H1 (cell line): ENCODE data around the gene C9. TPM values are rescaled to one million over a fixed set of nuclear protein-coding genes. Genes with fewer than 3 reads are reported as not detected.

Experiments
- CEBPB ChIP-seq: IDR thresholded peaks from 2 replicates; pipeline ENCODE4 v1.6.1; 2012; ENCODE audit warnings: low read depth, low read length
- CHD7 ChIP-seq: fragments of 300-600 bp; sonication (generic); IDR thresholded peaks from 2 replicates; pipeline ENCODE4 v1.7.1; 2012; ENCODE audit warnings: low read length, moderate library complexity, mild to moderate bottlenecking, inconsistent platforms; ENCODE audit not compliant: insufficient replicate concordance
- CREB1 ChIP-seq: IDR thresholded peaks from 2 replicates; pipeline ENCODE4 v1.6.1; 2012; ENCODE audit warnings: inconsistent platforms
- E2F6 ChIP-seq: IDR thresholded peaks from 2 replicates; pipeline ENCODE4 v1.6.1; 2012; ENCODE audit warnings: inconsistent platforms
- EGR1 ChIP-seq: IDR thresholded peaks from 2 replicates; pipeline ENCODE4 v1.6.1; 2011; ENCODE audit warnings: low read depth, low read length, borderline replicate concordance
- PHF8 ChIP-seq: fragments of 200-600 bp; sonication (generic); conservative IDR thresholded peaks from 2 replicates; pipeline ENCODE4 v1.7.1; 2012; ENCODE audit warnings: low read depth, mild to moderate bottlenecking, inconsistent platforms, low read length, moderate library complexity
- RNF2 ChIP-seq: fragments of 200-900, 300-1000 bp; sonication (generic); IDR thresholded peaks from 2 replicates; pipeline ENCODE4 v1.7.1; 2016; ENCODE audit warnings: borderline replicate concordance, low read depth, mild to moderate bottlenecking, antibody characterized with exemption, low read length; ENCODE audit not compliant: poor library complexity, severe bottlenecking; ENCODE audit errors: missing control alignments
- SIN3A ChIP-seq, 2 experiments: IDR thresholded peaks in 1 of 2; conservative IDR thresholded peaks in 1 of 2; 2 replicates each; pipeline ENCODE4 v1.6.1; 2011 to 2012; ENCODE audit warnings: low read length in 2 of 2, improper control_type of control experiment in 1 of 2, low read depth in 1 of 2, mild to moderate bottlenecking in 1 of 2
- SIRT6 ChIP-seq: IDR thresholded peaks from one replicate; pipeline ENCODE4 v1.7.1; 2012; ENCODE audit warnings: low read length, inconsistent platforms
- SRF ChIP-seq: IDR thresholded peaks from 2 replicates; pipeline ENCODE4 v1.6.1; 2011; ENCODE audit warnings: mild to moderate bottlenecking, low read depth, low read length, moderate library complexity
- polyA plus RNA-seq, 7 experiments: library from polyadenylated mRNA; depleted of rRNA in 3 of 7; stranded (reverse) in 5 of 7; unstranded in 2 of 7; fragments of >200 nt in 5 of 7; fragments of 200-250 nt in 2 of 7; gene quantifications; 1 replicate in 5 of 7; 2 replicates in 1 of 7; 4 replicates in 1 of 7; pipeline versions ENCODE4 v1.2.1 to v1.2.3, GENCODE V29; 2011 to 2013; ENCODE audit warnings: missing spikeins in 2 of 7, mixed read lengths in 2 of 7
- total RNA-seq: library from RNA; stranded (reverse); fragmentation: NEBNext Ultra II Directional; extraction: Animal tissue kit (Norgen Biotek cat#: 25700); gene quantifications from 2 replicates; pipeline ENCODE4 v1.2.1, GENCODE V29; 2021

Gene C9
- total and polyA plus RNA-seq, 2 of the 8 experiments (the other 6 are each of a cell fraction or from before 2014, with no cell fraction given), result not detected

GRCh38 chr5:39337252-39337915 is 26.9 kb downstream of the C9 start (continued):
- TF ChIP-seq CHD7 (no peak), SIRT6 (no peak), CREB1 (no peak), PHF8 (no peak), SRF (no peak), E2F6 (no peak), SIN3A (conservative IDR thresholded peaks at IDR 0.05 in 1 of 2, IDR thresholded peaks at IDR 0.05 in 1 of 2; ENCODE audit: low read depth in 1 of 2, low read length in 2 of 2) (no peak), RNF2 (no peak), EGR1 (no peak), CEBPB (no peak)
